ENCODE results near the gene NCR3LG1.

DNA sequence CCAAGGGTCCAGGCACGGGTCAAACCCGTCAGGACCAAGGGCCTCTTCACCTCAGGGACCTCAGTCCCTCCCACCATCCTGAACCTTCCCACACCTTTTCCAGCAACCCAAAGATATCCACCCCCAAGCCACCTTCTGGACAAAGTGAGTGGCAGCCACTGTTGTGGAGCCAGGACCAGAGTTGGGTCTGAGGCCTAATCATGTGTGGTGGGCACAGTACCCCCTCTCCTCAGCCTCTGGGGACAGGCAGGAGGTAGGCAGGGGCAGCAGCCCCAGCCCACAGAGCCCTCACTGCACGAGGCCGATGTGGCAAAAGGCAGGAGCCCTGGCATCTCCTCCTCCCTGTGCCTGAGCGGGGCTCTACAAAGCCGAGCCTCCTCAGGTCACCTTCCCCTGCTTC lies 34.3 kb downstream of the NCR3LG1 start:
- TF ChIP-seq, protein P1, sequence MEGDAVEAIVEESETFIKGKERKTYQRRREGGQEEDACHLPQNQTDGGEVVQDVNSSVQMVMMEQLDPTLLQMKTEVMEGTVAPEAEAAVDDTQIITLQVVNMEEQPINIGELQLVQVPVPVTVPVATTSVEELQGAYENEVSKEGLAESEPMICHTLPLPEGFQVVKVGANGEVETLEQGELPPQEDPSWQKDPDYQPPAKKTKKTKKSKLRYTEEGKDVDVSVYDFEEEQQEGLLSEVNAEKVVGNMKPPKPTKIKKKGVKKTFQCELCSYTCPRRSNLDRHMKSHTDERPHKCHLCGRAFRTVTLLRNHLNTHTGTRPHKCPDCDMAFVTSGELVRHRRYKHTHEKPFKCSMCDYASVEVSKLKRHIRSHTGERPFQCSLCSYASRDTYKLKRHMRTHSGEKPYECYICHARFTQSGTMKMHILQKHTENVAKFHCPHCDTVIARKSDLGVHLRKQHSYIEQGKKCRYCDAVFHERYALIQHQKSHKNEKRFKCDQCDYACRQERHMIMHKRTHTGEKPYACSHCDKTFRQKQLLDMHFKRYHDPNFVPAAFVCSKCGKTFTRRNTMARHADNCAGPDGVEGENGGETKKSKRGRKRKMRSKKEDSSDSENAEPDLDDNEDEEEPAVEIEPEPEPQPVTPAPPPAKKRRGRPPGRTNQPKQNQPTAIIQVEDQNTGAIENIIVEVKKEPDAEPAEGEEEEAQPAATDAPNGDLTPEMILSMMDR (IDR thresholded peaks at IDR 0.05; ENCODE audit: insufficient read depth, low read length): no peak
- TF ChIP-seq, protein P2, sequence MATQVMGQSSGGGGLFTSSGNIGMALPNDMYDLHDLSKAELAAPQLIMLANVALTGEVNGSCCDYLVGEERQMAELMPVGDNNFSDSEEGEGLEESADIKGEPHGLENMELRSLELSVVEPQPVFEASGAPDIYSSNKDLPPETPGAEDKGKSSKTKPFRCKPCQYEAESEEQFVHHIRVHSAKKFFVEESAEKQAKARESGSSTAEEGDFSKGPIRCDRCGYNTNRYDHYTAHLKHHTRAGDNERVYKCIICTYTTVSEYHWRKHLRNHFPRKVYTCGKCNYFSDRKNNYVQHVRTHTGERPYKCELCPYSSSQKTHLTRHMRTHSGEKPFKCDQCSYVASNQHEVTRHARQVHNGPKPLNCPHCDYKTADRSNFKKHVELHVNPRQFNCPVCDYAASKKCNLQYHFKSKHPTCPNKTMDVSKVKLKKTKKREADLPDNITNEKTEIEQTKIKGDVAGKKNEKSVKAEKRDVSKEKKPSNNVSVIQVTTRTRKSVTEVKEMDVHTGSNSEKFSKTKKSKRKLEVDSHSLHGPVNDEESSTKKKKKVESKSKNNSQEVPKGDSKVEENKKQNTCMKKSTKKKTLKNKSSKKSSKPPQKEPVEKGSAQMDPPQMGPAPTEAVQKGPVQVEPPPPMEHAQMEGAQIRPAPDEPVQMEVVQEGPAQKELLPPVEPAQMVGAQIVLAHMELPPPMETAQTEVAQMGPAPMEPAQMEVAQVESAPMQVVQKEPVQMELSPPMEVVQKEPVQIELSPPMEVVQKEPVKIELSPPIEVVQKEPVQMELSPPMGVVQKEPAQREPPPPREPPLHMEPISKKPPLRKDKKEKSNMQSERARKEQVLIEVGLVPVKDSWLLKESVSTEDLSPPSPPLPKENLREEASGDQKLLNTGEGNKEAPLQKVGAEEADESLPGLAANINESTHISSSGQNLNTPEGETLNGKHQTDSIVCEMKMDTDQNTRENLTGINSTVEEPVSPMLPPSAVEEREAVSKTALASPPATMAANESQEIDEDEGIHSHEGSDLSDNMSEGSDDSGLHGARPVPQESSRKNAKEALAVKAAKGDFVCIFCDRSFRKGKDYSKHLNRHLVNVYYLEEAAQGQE (IDR thresholded peaks at IDR 0.05; ENCODE audit: insufficient replicate concordance, low read depth): no peak
- no peak for TF ChIP-seq GABPA (IDR thresholded peaks at IDR 0.05; ENCODE audit: low read depth)
